GM18505 (cell line): ENCODE measurements around the gene PRKACA.

ENCODE experiments used
- ATAC-seq: cut with Tn5 transposase; IDR thresholded peaks from one replicate; pipeline ENCODE4 v1.9.1; 2021; ENCODE audit not compliant: unreplicated experiment
- POLR2A ChIP-seq: IDR thresholded peaks from 4 replicates; pipeline ENCODE4 v1.6.1; 2011; ENCODE audit warnings: borderline replicate concordance; ENCODE audit not compliant: insufficient read depth, insufficient read length; ENCODE audit errors: extremely low read depth

PRKACA gene

DNA sequence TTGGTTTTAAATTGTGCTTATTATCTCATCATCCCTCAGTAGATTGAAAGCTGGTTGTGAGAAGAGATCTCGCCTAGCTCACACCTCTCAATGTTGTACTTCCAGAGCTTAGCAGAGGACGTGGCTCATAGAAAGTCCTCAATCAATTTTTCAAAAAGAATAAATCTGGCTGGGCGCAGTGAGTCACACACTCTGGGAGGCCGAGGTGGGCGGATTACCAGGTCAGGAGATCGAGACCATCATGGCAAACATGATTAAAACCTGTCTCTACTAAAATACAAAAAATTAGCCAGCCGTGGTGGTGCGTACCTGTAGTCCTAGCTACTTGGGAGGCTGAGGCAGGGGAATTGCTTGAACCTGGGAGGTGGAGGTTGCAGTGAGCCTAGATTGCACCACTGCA is 23.5 kb upstream of the PRKACA start:
- ATAC-seq: no peak
- TF ChIP-seq POLR2A: no peak

DNA sequence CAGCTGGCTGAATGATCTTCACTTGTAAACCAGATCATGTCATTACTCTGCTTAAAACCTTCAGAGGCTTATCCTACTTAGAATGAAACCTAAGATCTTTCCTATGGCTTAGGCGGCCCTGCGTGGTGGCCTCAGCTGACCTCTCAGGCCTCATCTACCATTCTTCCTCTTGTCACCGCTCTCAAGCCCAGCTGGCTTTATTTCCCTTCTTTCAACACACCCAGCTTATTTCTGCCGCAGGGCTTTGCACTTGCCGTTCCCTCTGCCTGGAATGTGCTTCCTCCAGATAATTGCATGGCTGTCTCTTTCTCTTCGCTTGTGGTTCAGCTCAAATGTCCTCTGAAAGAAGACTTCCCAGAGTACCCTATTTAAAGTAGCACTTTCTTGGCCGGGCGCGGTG is 22.4 kb upstream of the PRKACA start:
- no peak for TF ChIP-seq POLR2A

GRCh38 chr19:14138576-14139265 is 21.2 kb upstream of the PRKACA start:
- TF ChIP-seq POLR2A: no peak
- no peak for ATAC-seq

More for the DNA sequence above, 22.4 kb upstream of the PRKACA start:
- ATAC-seq: no peak

DNA sequence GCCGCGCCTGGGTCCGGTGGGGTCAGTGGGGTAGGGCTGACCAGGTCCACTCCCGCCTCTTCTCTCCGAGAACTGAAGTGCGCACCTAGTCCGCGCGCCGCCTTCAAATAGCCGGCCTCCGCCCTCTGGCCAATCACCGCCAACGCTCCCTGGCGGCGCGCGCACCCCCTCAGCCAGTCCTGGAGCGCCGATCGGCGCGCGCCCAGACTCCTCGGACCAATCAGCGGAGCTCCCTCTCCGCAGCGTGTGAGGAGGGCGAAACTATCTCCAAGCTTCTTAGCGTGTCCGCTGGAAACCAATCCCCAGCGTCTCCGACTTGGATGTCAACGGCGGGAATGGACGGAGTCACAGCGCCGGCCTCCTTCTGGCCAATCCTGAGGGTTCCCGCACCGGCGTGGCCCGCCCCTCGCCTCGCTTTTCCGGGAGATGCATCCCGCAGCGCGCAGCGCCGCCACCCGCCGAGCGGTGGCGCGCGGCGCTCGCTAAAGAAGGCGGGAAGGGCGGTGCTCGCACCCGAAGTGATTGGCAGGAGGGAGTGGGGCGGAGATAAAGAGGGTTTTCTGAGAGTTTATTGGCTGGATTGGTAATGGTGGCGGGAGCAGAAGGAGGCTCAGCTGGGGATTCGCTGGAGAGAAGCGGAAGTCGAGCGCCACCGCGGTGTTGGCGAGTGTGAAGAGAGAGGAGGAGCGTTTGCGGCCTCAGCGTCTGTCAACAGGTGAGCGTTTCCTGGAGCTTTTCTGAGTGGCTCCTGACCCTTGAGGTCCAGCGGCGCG is 19.1 kb upstream of the PRKACA start, which contains the start of gene ASF1B:
ASF1B (minus strand) TSS at position 81 of the 773 bp plus-strand sequence. CDS start 133 bp downstream, outside the sequence.
- TF ChIP-seq POLR2A: peak; percentile 87
- peak; percentile 80 for ATAC-seq

GRCh38 chr19:14135985-14136508 is 18.5 kb upstream of the PRKACA start:
- no peak for TF ChIP-seq POLR2A
- ATAC-seq: no peak

GRCh38 chr19:14135355-14135754 is 17.8 kb upstream of the PRKACA start:
- no peak for ATAC-seq
- no peak for TF ChIP-seq POLR2A

DNA sequence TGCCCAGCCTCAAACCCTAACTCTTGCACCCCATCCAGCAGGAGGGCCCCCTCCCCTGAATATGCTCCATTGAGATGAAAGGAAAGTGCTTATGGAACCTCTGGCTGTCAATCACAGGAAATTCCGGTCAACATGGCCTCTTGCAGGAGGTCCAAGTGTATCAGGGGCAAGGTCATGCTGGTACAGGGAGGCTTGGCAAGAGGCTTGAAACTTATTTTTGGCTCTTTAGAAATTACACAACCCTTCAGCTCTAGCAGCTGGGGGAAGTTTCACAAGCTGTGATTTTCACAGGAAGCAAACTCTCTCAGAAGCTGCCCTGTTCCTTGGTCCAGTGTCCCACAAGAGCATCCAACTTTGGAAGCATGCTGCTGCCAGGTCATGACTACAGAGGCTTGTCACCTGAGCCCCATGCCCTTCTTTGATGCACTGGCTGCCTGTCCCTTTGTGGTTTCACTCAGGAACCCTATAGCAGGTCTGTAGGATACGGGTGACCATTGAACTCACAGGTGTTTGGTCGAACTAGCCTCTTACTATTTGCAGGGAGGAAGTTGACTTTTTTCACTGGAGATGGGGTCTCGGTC is 10.5 kb upstream of the PRKACA start:
- TF ChIP-seq POLR2A: no peak
- no peak for ATAC-seq

DNA sequence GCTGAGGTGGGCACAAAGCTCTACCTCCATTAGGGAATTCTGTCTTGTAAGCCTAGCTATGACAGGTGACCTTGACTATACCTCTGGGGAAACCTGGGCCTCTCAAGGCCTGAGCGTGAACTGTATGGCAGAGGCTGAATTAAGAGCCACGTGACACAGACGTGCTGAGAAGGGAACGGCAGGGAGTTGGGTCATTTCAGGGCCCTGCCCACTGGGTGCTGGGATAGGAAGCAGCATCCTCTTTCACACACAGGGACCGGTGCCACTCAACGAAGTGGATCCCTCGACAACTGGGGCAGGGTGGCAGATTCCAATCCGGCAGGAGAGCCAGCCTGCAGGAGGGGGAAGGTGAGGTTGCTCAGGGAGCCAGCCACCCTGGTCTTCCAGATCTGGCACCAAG is 9.6 kb upstream of the PRKACA start:
- TF ChIP-seq POLR2A: no peak
- no peak for ATAC-seq

GRCh38 chr19:14122924-14123323 is 5.4 kb upstream of the PRKACA start:
- ATAC-seq: no peak
- TF ChIP-seq POLR2A: no peak

GRCh38 chr19:14120497-14120780 is 2.9 kb upstream of the PRKACA start:
- no peak for TF ChIP-seq POLR2A
- ATAC-seq: no peak

DNA sequence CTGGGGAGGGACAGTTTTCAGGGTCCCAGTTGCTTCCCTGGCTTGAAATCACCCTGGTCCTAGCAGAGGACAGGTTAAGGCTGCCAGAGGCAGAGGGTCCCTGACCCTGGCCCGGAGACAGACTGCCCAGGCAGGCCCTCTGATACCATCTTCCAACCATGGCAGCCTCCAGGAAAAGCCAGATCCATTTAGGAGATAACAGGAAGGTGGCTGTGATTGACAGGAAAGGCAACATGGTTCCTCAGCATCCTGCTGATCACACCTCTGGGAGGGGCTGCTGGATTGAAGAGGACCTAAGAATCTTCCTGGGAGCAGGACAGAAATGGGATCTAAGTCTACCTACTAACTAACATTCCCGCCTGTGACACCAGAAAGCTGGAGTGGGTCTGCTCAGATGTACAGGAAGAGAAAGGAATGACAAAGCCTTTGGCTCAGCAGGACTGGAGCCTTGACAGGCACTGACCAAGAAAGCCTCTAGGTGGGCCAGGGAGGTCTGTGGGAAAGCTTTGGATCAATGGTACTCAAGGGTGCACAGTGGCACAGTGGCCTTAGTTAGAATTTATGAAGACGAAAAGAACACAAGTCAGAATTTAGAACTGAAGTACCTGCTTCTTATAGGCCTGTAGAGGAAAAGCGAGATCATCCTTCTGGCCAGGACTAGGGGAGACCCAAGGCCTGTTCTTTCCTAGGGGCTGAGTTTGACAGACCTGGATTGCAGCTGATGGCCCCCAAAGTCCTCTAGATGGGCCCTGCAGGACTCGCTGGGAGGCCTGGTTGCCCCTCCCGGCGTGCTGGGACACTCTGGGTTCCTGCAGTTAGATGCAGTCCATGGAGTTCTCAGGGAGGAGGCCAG is 2.3 kb upstream of the PRKACA start:
- no peak for ATAC-seq
- TF ChIP-seq POLR2A: no peak

DNA sequence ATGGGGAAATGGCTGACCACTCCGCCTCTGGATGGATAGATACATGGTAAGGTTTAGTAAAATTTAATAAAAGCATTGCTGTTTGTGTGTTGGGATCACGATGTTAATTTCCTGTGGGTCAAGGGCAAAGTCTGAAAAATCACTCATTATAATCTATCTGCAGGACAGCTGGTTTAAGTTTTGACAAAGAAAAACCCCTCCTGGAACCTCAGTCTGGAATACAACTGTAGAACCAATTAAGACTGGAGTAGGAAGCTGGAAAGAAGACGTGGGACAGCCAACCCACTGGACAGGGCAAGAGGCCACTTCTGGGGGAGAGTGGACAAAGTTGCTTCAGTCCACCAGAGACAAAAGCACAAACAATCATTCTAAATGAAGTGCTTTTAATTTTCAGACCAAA is 1.6 kb upstream of the PRKACA start:
- no peak for TF ChIP-seq POLR2A
- no peak for ATAC-seq
